Osteoblast (primary cell): Measurements from ENCODE around the gene MYH9. TPM values are rescaled to one million over a fixed set of nuclear protein-coding genes. Genes with fewer than 3 reads are reported as not detected.
"Not testable (repeated sequence)": the region's sequence is repeated elsewhere in the genome, so short reads cannot be mapped to it uniquely, and the experiment has no call there.

Experiments
- DNase-seq: peaks from one replicate; pipeline ENCODE4 v3.0.0; 2011; ENCODE audit warnings: low spot score, mixed read lengths; ENCODE audit not compliant: insufficient read length; ENCODE audit errors: missing footprints
- H2AFZ ChIP-seq: 2 replicates; pipeline ENCODE4 v1.6.0; 2011; ENCODE audit warnings: mild to moderate bottlenecking, low read length
- H3K27ac ChIP-seq: 2 replicates; pipeline ENCODE4 v1.5.1; 2011; ENCODE audit warnings: mild to moderate bottlenecking, low read depth, low read length, moderate library complexity
- H3K27me3 ChIP-seq: 2 replicates; pipeline ENCODE4 v1.6.0; 2012; ENCODE audit warnings: mild to moderate bottlenecking, control low read depth, inconsistent platforms, low read length, moderate library complexity; ENCODE audit not compliant: insufficient read depth
- H3K36me3 ChIP-seq: 2 replicates; pipeline ENCODE4 v1.5.1; 2011; ENCODE audit warnings: mild to moderate bottlenecking, low read length, control low read depth, moderate library complexity; ENCODE audit not compliant: insufficient read depth
- H3K4me1 ChIP-seq: 2 replicates; pipeline ENCODE4 v1.5.1; 2011; ENCODE audit warnings: mild to moderate bottlenecking, low read length, control low read depth, moderate library complexity; ENCODE audit not compliant: insufficient read depth
- H3K4me2 ChIP-seq: 2 replicates; pipeline ENCODE4 v1.6.0; 2011; ENCODE audit warnings: mild to moderate bottlenecking, low read length; ENCODE audit not compliant: insufficient read depth
- H3K4me3 ChIP-seq: fragments of 200-600 bp; sonication (generic); 3 replicates; pipeline ENCODE4 v1.5.1; 2012; ENCODE audit warnings: mild to moderate bottlenecking, low read length, inconsistent platforms; ENCODE audit not compliant: insufficient read depth
- H3K79me2 ChIP-seq: 2 replicates; pipeline ENCODE4 v1.6.0; 2012; ENCODE audit warnings: mild to moderate bottlenecking, low read length, control low read depth, inconsistent platforms; ENCODE audit not compliant: insufficient read depth
- H3K9me3 ChIP-seq: 2 replicates; pipeline ENCODE4 v1.5.1; 2011; ENCODE audit warnings: low read depth, low read length, control low read depth
- H4K20me1 ChIP-seq: 2 replicates; pipeline ENCODE4 v1.6.0; 2012; ENCODE audit warnings: mild to moderate bottlenecking, low read length, control low read depth; ENCODE audit not compliant: insufficient read depth
- total RNA-seq: library from RNA; depleted of rRNA; stranded (reverse); fragments of >200 nt; gene quantifications from 2 replicates; pipeline ENCODE4 v1.2.3, GENCODE V29; 2012
- TF ChIP-seq, protein P1 (sequence below): IDR thresholded peaks from 2 replicates; pipeline ENCODE4 v1.5.1; 2011; ENCODE audit warnings: mild to moderate bottlenecking, low read depth, low read length, moderate library complexity; ENCODE audit errors: extremely low read depth

The MYH9 gene
- total RNA-seq, 1 donor = 964 TPM

DNA sequence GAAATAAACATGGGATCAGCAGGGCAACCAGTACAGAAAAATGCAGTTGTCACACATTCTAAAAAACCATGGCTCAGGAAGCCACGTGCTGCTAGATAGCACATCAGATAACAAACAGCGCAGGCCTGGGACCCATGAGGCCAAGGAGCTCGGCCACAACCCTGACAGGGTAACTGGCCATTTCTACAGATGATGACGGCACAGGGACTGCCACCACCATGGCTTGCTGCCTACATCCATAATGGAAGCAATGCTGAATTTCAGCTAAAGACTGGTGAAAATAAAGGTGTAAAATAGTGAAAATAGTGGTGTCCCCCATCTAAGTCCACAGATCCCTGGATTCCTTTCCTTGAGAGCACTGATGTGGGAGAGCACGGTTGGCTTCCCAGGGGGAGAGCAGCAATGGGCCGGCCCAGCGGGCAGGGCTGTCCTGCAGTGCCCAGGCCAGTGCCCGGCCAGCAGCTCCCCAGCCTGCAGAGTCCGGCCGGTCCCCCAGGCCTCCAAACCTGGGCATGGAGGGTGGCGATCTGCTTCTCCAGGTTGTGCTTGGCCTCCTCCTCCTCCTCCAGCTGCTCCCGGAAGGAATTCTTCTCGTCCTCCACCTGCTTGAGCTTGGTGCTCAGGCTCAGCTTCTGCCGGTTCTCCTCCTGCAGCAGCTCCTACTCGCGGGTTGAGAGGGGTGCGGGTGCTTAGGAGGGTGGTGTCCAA, 94.8 kb downstream of the MYH9 start:
- DNase-seq = peak; percentile 82
- Histone ChIP-seq H3K4me1 (no peaks in the 10 kb centered on the region), H3K9me3 (no peaks in the 10 kb centered on the region), H2AFZ (no peak overlapping the region), H4K20me1 (peaks cover 76% of the 10 kb centered on the region), H3K27me3 (no peaks in the 10 kb centered on the region), H3K4me2 (no peak overlapping the region), H3K27ac (no peak overlapping the region), H3K36me3 (peaks cover 88% of the 10 kb centered on the region), H3K79me2 (peaks cover 79% of the 10 kb centered on the region), H3K4me3 (no peak overlapping the region)
- TF ChIP-seq, protein P1, sequence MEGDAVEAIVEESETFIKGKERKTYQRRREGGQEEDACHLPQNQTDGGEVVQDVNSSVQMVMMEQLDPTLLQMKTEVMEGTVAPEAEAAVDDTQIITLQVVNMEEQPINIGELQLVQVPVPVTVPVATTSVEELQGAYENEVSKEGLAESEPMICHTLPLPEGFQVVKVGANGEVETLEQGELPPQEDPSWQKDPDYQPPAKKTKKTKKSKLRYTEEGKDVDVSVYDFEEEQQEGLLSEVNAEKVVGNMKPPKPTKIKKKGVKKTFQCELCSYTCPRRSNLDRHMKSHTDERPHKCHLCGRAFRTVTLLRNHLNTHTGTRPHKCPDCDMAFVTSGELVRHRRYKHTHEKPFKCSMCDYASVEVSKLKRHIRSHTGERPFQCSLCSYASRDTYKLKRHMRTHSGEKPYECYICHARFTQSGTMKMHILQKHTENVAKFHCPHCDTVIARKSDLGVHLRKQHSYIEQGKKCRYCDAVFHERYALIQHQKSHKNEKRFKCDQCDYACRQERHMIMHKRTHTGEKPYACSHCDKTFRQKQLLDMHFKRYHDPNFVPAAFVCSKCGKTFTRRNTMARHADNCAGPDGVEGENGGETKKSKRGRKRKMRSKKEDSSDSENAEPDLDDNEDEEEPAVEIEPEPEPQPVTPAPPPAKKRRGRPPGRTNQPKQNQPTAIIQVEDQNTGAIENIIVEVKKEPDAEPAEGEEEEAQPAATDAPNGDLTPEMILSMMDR = no peak

DNA sequence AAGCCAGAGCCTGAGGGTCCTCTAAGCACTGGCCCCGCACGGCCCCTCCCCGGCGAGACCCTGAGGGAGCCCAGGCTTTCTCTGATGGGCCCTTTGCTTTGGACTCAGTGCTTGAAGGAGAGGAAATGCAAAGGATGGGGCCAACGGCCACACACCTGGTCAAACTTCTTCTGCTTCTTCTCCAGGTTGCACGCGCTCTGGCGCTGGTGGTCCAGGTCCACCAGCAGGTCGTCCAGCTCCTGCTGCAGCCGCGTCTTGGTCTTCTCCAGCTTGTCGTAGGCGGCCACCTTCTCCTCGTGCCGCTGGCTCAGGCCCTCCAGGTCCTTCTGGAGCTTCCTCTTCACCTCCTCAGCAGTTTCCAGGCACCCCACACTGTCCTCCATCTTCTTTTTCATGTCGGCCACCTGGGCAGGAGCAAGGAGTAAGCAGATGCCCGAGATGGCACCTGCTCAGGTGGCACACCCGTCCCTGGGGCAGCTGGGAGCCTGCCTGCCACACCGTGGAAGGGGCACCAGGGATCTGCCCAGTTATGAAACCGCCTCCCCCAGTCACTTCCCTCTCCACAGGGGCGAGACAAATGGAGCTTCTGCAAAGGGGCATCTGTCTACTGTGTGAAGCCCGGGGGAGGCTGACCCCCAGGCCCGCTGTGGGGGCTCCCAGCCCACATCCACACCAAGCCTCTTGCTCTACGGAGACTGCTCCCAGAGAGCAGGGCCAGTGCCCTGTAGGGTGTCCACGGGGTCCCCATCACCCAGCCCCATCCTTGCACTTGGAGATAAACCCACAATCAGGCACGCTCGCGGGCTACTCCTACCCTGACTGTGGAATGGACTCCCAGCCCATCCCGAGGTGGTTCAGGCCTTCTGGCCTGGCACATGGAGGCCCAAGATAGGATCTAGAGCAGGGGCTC, 95.7 kb downstream of the MYH9 start:
- H3K9me3 ChIP-seq = no peaks in the 10 kb centered on the region
- H3K36me3 ChIP-seq = peaks cover 86% of the 10 kb centered on the region
- DNase-seq = peak; percentile 82
- no peak overlapping the region for H3K27ac ChIP-seq
- no peaks in the 10 kb centered on the region for H3K4me1 ChIP-seq
- TF ChIP-seq, protein P1 = no peak
- H3K4me2 ChIP-seq = no peak overlapping the region
- no peak overlapping the region for H2AFZ ChIP-seq
- no peak overlapping the region for H3K4me3 ChIP-seq
- H3K27me3 ChIP-seq = no peaks in the 10 kb centered on the region
- H4K20me1 ChIP-seq = peaks cover 74% of the 10 kb centered on the region
- H3K79me2 ChIP-seq = peaks cover 76% of the 10 kb centered on the region

DNA sequence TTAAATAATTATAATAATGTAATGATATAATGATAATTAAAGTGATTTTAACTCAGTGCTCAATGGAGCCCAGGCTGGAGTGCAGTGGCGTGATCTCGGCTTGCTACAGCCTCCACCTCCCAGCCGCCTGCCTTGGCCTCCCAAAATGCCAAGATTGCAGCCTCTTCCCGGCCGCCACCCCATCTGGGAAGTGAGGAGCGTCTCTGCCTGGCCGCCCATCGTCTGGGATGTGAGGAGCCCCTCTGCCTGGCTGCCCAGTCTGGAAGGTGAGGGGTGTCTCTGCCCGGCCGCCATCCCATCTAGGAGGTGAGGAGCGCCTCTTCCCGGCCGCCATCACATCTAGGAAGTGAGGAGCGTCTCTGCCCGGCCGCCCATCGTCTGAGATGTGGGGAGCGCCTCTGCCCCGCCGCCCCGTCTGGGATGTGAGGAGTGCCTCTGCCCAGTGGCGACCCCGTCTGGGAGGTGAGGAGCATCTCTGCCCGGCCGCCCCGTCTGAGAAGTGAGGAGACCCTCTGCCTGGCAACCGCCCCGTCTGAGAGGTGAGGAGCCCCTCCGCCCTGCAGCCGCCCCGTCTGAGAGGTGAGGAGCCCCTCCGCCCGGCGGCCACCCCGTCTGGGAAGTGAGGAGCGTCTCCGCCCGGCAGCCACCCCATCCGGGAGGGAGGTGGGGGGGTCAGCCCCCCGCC, 97.2 kb downstream of the MYH9 start:
- Histone ChIP-seq H4K20me1 (peaks cover 76% of the 10 kb centered on the region), H3K79me2 (peaks cover 79% of the 10 kb centered on the region), H3K36me3 (peaks cover 86% of the 10 kb centered on the region)
- not testable (repeated sequence) for H3K9me3 ChIP-seq, H3K4me3 ChIP-seq, H3K4me1 ChIP-seq, H3K27me3 ChIP-seq, H3K4me2 ChIP-seq, H3K27ac ChIP-seq, H2AFZ ChIP-seq, DNase-seq

- H3K4me3 ChIP-seq, H2AFZ ChIP-seq, H3K9me3 ChIP-seq, H3K27ac ChIP-seq, H3K4me2 ChIP-seq, H3K27me3 ChIP-seq, H3K4me1 ChIP-seq, DNase-seq: not testable (repeated sequence)
- Histone ChIP-seq H3K36me3 (peaks cover 86% of the 10 kb centered on the region), H3K79me2 (peaks cover 79% of the 10 kb centered on the region), H4K20me1 (peaks cover 77% of the 10 kb centered on the region)
These were observed 97.8 kb downstream of the MYH9 start for GRCh38 chr22:36289948-36290371.
